ENCODE data around the gene MRPL21. TPM values are rescaled to one million over a fixed set of nuclear protein-coding genes. Genes with fewer than 3 reads are reported as not detected.
"Not testable (repeated sequence)": the region's sequence is repeated elsewhere in the genome, so short reads cannot be mapped to it uniquely, and the experiment has no call there.

The MRPL21 gene
- polyA plus RNA-seq, 3 donors, result 78.5 to 84.5 (median 82.6) TPM

DNA sequence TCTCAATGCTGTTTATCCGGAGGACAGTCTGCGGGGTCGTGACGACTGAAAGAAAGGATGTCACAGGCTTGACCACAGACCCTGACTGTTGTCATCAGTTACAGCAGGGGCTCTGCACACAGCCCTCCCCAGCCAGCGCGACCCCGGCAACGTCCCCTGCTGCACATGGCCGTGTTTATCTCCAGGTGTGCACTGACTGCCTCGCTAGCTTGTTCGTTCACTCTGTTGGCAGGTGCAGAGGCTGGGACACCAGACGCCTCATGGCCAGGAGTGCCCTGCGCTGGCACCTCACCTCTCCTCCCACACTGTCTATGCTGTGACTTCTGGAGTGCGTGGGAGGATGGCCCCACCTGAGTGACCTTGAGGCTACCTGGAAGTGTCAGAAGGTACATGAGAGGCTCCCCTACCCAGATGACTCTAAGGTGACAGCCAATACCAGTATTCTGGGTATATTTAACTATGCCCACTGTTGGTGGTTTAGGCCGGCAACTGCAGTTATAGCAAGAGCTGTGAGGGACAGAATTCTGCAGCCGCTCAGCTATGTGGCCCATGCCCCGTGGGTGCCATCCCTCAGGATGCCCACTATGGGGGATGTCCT is 12.2 kb downstream of the MRPL21 start:
- DNase-seq (ENCODE audit: extremely low read depth in 1 of 11, low read depth in 9 of 11, low spot score in 4 of 11), result no peak

DNA sequence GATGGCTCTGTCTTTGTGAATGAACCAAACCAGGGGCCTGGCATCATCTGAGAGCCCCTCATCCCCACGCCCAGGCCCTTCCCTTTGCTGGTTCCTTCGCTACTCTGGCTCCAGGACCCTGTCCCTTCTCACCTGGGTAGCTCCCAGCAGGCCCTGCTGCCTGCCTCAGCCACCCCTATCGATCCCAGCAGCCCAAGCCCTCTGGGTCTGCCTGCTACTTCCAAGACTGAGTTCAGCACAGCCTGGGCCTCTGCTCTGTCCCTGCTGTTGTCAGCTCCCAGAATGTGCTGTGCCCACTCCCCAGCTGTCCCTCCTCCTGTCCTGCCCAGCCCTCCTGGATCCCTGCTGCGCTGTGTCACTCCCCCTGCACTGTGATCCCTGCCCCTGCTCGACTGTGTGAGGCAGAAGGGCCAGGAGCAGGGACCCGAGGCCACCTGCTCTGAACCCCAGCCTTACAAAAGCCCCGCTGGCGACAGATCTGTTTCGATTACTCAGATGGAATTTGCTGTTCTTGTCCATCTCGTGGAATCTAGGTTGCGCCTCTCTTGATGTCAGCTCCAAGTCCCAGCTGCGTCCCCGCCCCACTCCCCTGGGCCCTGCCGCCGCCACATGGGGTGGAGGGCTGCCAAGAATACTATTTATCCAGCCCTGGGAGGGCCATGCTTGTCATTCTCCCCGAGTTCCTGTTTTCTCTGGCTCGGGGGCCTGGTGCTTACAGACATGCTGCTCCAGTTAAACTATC is 13.0 kb downstream of the MRPL21 start:
- DNase-seq (ENCODE audit: extremely low read depth in 1 of 11, low read depth in 9 of 11, low spot score in 4 of 11), result peak in 8 of 11 donors; percentile 47 to 79 (median 69)

DNA sequence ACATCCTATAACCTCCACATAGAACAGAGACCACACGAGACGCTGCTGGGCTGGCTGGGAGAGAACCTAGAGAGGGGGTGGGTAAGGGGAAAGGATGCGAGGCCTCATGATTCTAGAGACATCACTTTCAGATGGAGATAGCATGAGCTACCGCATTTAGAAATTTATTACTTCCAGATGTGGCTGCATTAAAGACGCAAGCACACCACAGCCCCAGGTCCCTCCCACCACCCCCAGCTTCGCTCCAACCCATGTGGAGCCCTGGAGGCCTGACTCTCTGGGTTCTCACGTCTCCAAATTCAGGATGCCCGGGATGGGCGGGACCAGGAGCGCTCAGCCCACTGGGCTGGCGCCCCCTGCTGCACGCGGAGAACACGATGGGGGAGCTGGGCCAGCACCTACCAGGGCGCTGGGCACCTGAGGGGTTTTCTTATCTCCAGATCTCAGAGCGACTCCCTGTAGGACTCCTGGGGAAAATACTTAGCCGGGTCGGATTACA is 13.6 kb downstream of the MRPL21 start:
- DNase-seq (ENCODE audit: extremely low read depth in 1 of 11, low read depth in 9 of 11, low spot score in 4 of 11), result peak in 3 of 11 donors; percentile 36 to 57 (median 49)

DNA sequence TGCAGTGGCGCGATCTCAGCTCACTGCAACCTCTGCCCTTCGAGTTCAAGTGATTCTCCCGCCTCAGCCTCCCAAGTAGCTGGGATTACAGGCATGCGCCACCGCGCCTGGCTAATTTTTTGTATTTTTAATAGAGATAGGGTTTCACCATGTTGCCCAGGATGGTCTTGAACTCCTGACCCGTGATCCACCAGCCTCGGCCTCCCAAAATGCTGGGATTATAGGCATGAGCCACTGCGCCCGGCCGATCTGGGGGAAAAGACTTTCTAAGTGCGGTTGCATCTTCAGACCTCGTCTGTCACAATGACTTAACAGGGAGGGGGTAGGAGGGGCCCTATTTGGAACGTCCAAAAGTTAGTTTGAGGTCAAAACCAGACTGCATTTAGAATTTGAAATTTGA is 18.8 kb downstream of the MRPL21 start:
- DNase-seq (ENCODE audit: extremely low read depth in 1 of 11, low read depth in 9 of 11, low spot score in 4 of 11), result not testable (repeated sequence)

DNA sequence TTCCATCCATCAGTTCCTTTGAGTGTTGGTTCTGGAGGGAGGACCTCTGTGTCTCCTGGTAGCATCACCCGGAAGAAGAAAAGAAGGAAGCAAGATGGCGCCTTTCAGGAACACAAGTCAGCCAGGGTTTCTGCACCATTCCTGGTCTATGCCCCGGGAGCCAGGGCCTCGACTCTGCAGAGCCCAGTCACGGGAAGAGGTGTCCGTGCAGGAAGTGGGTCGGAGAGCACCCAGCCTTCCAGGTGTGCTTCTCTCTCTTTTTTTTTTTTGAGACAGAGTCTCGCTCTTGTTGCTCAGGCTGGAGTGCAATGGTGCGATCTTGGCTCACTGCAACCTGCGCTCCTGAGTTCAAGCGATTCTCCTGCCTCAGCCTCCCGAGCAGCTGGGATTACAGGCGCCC is 21.2 kb downstream of the MRPL21 start:
- DNase-seq (ENCODE audit: extremely low read depth in 1 of 11, low read depth in 9 of 11, low spot score in 4 of 11), result no peak

DNA sequence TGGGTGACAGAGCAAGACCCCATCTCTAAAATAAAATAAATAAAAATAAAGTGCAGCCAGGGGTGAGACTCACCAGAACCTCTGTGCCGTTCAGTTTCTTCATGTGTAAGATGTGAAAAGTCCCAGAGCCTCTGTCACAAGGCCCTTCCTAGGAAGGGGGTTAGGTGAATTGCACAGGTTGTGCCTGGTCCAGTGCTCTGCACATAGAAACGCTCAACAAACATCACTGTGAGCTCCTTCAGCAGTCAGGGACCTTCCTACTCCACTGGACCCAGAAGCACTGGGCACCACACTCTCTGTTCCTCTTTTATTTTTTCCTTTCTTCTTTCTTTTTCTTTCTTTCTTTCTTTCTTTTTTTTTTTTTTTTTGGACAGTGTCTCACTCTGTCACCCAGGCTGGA is 22.3 kb downstream of the MRPL21 start:
- DNase-seq (ENCODE audit: extremely low read depth in 1 of 11, low read depth in 9 of 11, low spot score in 4 of 11), result no peak

DNA sequence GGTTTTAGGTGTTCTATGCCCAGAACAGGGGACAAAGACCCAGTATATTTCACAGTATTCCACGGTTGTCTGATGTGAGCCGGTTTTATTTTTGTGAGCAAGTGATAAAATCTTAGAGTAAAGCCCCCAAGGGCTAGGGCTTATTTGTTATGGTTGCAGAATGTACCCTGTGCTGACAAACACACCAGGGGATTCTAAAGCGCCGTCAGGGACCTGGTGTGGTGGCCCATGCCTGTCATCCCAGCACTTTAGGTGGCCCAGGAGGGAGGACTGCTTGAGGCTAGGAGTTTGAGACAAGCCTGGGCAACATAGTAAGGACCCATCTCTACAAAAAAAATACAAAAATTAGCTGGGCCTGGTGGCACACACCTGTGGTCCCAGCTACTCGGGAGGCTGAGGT is 22.8 kb downstream of the MRPL21 start:
- no peak for DNase-seq (ENCODE audit: extremely low read depth in 1 of 11, low read depth in 9 of 11, low spot score in 4 of 11)

DNA sequence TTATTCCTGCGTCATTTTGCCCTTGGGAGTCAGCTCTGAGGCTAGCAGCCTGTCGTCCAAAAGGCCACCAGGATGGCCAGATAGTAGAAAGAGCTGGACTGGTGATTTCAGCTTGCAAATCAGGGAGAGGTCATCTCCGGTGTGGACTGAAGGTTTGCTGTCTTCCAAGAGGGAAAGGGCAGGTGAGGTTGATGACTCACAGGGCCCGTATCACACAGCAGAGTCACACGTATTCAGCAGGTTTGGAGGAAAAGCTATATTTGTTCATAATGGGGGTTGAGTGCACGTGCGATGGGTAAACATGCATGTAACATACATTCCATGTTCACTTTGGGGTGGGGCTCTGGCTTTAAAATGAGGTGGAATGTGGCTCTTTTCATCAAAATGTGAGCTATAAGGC is 25.6 kb downstream of the MRPL21 start:
- DNase-seq (ENCODE audit: extremely low read depth in 1 of 11, low read depth in 9 of 11, low spot score in 4 of 11), result no peak

DNA sequence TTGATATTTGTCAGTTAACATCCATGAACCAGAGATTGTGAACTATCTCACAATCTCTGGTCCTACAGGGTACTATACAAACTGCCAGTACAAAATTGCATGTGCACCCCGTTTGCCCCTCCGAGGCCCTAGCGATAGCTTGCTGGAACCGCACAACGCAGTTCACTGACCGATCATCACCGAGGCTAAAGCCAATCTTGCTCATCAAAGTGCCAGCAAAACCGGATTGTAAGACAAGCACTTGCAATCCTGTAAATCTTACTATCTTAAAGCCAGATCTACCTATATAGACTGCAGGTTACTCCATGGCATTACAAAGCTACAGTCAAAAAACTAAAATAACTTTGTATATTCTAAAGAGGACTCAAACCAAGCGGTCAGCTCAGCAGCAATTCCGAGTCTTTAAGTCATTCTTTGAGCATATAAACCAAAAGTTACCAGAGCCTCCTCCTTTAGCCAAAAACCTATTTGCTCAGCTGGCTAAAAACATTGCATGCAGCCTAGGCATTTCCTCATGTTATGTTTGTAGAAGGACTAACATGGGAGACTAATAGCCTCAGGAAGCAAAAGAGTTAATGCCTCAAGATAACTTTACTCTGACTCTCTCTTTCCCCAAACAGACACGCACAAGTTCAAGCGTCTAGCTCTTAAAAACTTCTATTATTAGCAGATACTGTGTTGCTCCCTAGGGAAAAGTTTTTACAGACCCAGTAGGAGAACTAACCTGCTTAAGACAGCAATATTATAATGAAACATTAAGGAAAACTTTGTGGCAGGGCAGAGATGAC is 31.2 kb downstream of the MRPL21 start:
- DNase-seq (ENCODE audit: extremely low read depth in 1 of 11, low read depth in 9 of 11, low spot score in 4 of 11), result no peak

DNA sequence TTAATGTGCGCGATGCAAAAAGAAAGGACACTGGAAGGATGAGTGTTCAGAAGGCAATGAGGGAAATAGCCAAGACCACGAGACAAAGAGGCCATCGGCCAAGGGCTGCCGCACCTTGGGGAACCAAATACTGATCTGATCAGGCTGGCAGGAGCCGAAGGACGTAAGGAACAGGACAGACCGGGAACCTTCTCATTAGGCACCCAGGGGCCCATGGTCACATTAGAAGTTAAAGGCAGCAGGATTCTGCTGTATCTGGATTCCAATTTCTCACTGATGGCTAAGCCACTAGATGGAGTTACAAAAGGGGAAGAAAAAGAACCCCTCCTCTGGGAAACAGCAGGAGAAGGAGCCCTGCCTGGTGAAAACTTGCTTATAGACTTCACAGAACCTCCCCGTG is 33.2 kb downstream of the MRPL21 start:
- no peak for DNase-seq (ENCODE audit: extremely low read depth in 1 of 11, low read depth in 9 of 11, low spot score in 4 of 11)

DNA sequence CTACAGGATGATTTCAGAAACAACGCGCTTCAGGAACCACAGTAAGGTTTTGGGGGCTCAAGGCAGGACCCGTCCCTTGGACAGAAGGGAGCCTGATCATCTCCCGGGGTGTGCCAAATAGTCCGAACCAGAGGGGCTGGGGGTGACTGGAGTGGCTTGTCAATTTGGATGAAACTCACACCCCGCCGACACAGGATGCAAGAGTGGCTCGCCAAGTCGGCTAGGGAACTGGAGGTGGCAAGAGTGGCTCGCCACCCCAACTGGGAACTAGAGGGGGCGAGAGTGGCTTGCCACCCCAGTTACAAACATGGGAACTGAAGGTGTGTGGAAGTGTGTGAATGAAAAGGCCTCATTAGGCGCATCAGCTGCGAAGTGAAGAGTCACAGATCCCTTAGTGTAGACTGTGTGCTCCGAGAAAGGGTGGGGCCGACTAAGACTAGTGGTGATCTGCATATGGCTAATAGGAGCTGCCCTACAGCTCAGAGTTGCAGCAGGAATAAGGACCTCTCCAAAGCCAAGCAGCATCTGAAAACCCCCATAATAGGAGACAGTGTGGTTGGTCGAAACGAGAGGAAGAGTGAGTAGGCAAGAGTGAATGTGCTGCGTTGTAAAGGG is 35.3 kb downstream of the MRPL21 start:
- DNase-seq (ENCODE audit: extremely low read depth in 1 of 11, low read depth in 9 of 11, low spot score in 4 of 11), result no peak

DNA sequence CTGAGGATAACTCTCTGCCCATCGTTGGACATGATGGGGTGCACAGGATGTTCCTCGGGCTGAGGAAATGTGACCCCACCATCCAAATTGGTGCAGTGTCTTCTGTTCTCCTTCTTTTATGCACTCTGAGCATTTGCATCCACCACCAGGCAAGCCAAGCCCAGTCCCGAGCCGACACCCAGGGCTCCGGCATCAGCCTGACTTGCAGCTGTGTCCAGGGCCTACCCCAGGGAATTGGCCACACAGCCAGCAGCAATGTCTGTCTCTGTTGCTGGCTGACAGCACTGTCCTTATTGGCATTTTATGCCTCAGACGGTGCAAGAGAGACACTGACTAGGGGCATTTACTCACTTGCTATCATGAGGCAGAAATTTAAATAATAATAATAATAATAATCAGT is 36.6 kb downstream of the MRPL21 start:
- DNase-seq (ENCODE audit: extremely low read depth in 1 of 11, low read depth in 9 of 11, low spot score in 4 of 11), result no peak

DNA sequence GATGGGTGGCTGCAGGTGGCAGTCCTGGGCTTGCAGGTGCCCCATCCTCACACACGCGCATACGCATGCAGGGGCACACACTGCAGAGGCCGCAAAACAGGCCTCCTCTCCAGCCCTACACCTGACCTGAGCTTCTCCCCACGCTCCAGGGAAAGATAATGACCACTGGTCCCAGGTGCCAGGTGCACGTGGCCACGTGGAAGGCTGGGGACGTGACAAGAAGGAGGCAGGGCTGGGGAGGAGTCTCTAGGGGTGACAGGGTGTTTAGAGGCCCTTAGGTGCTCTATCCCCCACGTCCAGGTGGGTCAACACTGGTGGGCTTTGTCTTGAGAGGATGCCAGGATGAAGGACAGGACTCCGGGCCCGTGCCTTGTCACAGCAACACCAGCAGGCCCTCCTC is 38.4 kb downstream of the MRPL21 start:
- no peak for DNase-seq (ENCODE audit: extremely low read depth in 1 of 11, low read depth in 9 of 11, low spot score in 4 of 11)

DNA sequence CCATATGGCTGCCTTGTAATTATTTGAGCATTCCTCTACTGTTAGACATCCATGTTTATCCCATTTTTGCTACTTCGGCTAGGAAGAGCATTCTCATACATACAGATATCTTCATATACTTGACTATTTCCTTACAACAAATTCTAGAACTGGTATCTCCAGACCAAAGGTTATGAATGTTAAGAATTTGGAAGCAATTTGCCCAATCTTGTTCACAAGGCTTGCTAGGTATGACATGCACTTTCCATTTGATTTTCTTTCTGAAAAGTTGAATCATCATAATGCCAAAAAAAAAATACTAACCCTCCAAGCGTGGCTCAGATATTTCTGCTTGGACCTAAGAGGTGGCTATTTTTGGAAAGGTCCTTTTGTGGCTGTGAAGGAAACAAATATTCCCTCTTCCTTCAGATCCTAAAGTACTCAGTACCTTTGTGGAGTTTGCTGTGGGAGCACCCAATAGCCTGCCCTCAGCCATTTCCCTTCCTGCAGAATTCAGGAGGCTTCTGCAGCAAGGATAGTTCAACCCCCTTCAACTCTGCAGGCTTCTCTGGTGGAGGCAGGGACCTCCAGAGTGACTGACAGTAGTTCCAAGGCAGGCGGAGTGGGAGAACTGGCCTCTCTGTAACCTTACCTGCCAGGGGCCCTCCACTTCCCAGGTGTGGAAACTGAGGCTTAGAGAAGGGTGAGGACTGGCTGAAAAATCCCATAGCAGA is 39.9 kb downstream of the MRPL21 start:
- DNase-seq (ENCODE audit: extremely low read depth in 1 of 11, low read depth in 9 of 11, low spot score in 4 of 11), result no peak

DNA sequence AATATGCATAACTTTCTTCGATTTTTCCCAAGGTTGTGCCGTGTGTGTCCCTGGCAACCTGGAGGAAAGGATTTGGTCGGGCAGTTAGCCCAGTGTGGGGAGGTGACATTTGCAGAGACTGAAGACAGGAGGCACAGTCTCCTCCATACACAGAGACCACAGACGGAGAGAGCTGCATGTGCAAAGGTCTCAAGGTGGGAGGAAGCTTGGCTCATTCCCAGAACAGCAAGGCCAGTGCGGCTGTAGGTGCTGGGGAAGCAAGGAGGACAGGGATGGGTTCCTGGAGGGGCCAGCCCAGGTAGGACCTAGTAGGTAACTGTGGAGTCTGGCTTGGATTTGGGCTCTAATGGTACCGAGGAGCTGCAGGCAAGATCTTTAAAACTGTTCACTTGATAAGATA is 41.2 kb downstream of the MRPL21 start:
- no peak for DNase-seq (ENCODE audit: extremely low read depth in 1 of 11, low read depth in 9 of 11, low spot score in 4 of 11)

DNA sequence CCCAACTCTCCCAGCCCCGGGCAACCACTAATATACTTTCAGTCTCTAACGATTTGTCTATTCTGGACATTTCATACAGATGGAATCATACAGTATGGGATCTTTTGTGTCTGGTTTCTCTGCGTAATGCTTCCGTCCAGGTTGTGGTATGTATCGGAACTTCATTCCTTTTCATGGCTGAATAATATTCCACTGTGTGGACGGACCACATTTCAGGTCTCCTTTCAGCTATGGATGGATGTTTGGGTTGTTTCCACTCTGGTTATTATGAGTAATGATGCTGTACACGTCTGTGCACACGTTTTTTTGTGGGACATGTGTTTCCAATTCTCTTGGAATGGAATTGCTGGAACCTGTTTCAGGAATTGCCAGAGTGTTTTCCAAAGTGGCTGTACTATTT is 44.5 kb downstream of the MRPL21 start:
- DNase-seq (ENCODE audit: extremely low read depth in 1 of 11, low read depth in 9 of 11, low spot score in 4 of 11), result no peak

DNA sequence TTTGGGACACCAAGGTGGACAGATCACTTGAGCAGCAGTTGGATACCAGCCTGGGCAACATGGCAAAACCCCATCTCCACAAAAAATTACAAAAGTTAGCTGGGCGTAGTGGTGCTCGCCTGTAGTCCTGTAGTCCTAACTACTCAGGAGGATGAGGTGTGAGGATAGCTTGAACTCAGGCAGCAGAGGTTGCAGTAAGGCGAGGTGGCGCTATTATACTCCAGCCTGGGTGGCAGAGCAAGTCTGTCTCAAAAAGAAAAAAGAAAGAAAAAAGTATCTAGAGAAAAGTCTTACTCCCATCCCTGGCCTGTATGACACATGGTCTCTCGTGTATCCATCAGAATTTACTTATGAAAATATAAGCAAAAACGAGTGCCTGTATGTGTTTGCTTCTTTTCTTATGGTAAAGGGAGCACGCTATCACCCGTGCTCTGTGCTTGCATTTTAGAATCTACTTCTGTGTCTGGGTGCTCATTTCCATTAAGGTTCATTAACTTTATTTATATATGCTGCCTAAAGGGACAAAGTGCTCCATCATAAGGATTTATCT is 46.5 kb downstream of the MRPL21 start:
- no peak for DNase-seq (ENCODE audit: extremely low read depth in 1 of 11, low read depth in 9 of 11, low spot score in 4 of 11)

DNA sequence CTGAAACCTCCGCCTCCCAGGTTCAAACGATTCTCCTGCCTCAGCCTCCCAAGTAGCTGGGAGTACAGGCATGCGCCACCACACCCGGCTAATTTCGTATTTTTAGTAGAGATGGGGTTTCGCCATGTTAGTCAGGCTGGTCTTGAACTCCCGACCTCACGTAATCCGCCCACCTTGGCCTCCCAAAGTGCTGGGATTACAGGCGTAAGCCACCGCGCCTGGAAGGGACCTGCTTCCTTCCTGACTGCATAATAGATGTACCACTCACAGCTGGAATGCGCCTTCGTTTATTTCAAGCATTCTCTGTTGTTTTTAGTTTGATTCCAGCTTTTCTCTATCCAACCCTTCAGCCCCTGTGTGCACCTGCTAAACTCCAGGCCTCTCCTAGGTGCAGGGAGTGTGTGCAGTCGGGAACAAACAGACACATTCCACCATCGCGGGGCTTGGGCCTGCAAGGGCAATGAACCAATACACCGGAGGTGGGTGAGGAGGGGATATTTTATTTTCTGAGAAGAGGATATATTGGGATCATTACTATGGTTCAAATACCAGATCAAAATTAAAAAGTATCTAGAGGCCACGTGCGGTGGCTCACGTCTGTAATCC is 47.1 kb downstream of the MRPL21 start:
- not testable (repeated sequence) for DNase-seq (ENCODE audit: extremely low read depth in 1 of 11, low read depth in 9 of 11, low spot score in 4 of 11)

Data from renal cortex interstitium (tissue), 11 donors.